ENCODE data around the gene METTL15.
A peak's percentile ranks its signal among the peaks of the same experiment; 100 is the strongest.
"Not testable (repeated sequence)": the region's sequence is repeated elsewhere in the genome, so short reads cannot be mapped to it uniquely, and the experiment has no call there.

Gene METTL15

GRCh38 chr11:28107750-28108618 is at the start of gene METTL15, which contains the start of gene KIF18A:
METTL15 (plus strand) TSS chr11:28108388; CDS start chr11:28113335, 4,947 bp downstream.
KIF18A (minus strand) TSS chr11:28108156; CDS start chr11:28097947, 10,209 bp downstream.
- peak within 1 kb of the TSS; percentile 98 to 99 for H3K4me3 Mint-ChIP-seq
- no peaks in the 10 kb centered on the region for H3K27me3 Mint-ChIP-seq
- DNase-seq (peak; percentile 95 to 99), ATAC-seq (peak; percentile 96)
- H3K4me1 Mint-ChIP-seq = peaks cover 39% of the 10 kb centered on the region
- peak within 1 kb of the TSS; percentile 100 for H3K27ac Mint-ChIP-seq
- H3K9me3 Mint-ChIP-seq = no peaks in the 10 kb centered on the region

DNA sequence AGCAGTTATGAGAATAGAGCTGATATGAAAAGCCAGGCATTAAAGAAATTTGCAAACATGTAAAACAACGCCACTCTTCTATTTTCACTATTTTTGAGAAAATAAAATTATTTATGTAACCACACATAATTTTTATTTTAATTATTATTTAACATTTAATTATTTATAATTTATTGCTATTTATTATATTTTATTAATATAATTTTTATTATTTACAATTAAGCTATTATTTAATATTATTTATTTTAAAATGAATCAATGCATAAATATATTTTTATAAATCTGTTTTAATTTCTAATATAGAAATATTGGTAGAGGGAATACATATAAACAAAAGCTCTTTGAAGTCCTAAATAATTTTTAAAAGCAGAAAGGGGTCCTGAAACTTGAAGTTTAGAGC is 36.9 kb upstream of the METTL15 start:
- ATAC-seq (no peak), DNase-seq (no peak)
- Mint-ChIP-seq H3K27ac (no peak overlapping the region), H3K27me3 (no peaks in the 10 kb centered on the region), H3K4me1 (no peaks in the 10 kb centered on the region), H3K4me3 (no peak overlapping the region), H3K9me3 (no peaks in the 10 kb centered on the region)

- H3K4me1 Mint-ChIP-seq = no peaks in the 10 kb centered on the region
- H3K4me3 Mint-ChIP-seq = no peak overlapping the region
- H3K27ac Mint-ChIP-seq = no peak overlapping the region
These were observed 35.9 kb upstream of the METTL15 start for GRCh38 chr11:28072321-28072720.

DNA sequence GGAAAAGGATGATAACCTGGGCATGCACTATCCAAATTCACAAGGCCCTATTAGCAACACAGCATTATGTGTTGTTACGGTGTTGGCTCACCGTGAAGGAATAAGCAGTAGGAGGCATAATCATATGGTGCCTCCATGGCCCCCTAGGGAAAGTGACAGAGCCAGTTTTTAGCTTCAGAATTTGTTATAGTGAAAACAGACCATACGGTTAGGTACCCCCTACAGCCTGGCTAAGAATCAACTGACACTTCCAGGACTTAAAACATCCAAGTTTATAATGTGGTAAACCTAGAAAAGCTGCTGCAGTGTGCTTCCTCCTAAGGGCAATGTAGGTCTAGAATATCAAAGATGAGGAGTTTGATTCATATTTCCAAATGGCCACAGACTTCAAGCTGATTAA is 30.7 kb upstream of the METTL15 start:
- Mint-ChIP-seq H3K27me3 (no peaks in the 10 kb centered on the region), H3K27ac (no peak overlapping the region), H3K4me3 (no peak overlapping the region), H3K4me1 (no peaks in the 10 kb centered on the region), H3K9me3 (no peaks in the 10 kb centered on the region)
- DNase-seq (no peak), ATAC-seq (no peak)

More at GRCh38 chr11:28072321-28072720, 35.9 kb upstream of the METTL15 start:
- no peaks in the 10 kb centered on the region for H3K27me3 Mint-ChIP-seq
- DNase-seq (no peak), ATAC-seq (no peak)
- H3K9me3 Mint-ChIP-seq = no peaks in the 10 kb centered on the region

DNA sequence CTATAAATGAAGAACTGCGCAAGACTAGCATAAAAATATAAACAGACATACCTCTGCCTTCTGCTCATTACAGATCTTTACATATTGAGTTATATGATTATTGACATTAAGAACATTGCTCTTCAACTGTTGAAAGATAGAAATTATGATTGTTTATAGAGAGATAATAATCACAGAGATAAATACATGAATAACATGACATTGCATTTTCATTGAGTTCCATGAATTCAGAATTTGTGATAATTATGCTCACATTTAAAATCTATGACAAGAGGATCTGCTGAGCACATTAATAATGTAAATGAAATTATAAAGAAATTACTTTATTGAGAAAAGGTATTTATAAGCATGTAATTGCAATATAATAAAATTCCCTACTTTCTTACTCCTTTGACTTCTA is 25.1 kb upstream of the METTL15 start:
- H3K4me3 Mint-ChIP-seq = no peak overlapping the region
- no peak overlapping the region for H3K27ac Mint-ChIP-seq
- ATAC-seq (no peak), DNase-seq (no peak)
- no peaks in the 10 kb centered on the region for H3K27me3 Mint-ChIP-seq
- no peaks in the 10 kb centered on the region for H3K4me1 Mint-ChIP-seq
- no peaks in the 10 kb centered on the region for H3K9me3 Mint-ChIP-seq

DNA sequence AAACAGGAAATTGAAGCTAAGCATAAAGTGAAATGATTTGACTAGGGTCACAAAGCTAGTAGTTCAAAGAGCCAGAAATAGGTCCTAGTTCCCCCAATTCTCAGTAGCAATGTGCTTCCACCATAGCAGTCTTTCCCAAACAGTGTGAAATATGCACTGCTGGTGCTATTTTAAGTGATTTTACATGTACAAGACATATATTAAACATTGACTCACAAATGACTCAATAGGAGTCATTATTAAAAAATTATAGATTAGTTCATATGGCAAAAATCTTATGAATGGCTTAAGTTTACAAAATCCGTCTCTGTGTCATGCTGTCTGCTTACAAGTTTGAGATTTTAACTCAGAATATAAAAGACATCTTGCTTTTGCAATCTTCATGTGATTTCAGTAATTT is 21.6 kb upstream of the METTL15 start:
- Mint-ChIP-seq H3K27me3 (no peaks in the 10 kb centered on the region), H3K9me3 (no peaks in the 10 kb centered on the region), H3K4me1 (no peaks in the 10 kb centered on the region), H3K27ac (no peak overlapping the region), H3K4me3 (no peak overlapping the region)
- no peak for DNase-seq
- ATAC-seq = no peak

GRCh38 chr11:28087192-28087591 is 21.0 kb upstream of the METTL15 start:
- H3K27me3 Mint-ChIP-seq, H3K27ac Mint-ChIP-seq, ATAC-seq, H3K4me3 Mint-ChIP-seq, DNase-seq, H3K4me1 Mint-ChIP-seq, H3K9me3 Mint-ChIP-seq: not testable (repeated sequence)

GRCh38 chr11:28087693-28088092 is 20.5 kb upstream of the METTL15 start:
- not testable (repeated sequence) for H3K27ac Mint-ChIP-seq, H3K4me3 Mint-ChIP-seq, H3K9me3 Mint-ChIP-seq, ATAC-seq, H3K27me3 Mint-ChIP-seq, H3K4me1 Mint-ChIP-seq, DNase-seq

DNA sequence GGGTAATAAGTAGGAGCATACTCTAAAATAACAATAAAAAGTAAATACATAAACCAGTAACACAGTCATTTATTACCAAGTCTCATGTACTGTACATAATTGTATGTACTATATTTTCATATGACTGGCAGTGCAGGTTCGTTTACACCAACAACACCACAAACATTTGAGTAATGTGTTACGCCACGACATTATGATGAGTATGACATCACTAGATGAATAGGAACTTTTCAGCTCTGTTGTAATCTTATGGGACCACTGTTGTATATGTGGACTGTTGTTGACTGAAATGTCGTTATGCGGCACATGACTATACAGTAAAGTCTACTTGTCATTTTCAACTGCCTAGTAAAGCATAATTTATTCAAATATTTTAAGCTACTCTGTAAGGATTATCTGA is 18.8 kb upstream of the METTL15 start:
- H3K27me3 Mint-ChIP-seq = no peaks in the 10 kb centered on the region
- no peaks in the 10 kb centered on the region for H3K4me1 Mint-ChIP-seq
- H3K27ac Mint-ChIP-seq = no peak overlapping the region
- DNase-seq = no peak
- no peak overlapping the region for H3K4me3 Mint-ChIP-seq
- H3K9me3 Mint-ChIP-seq = no peaks in the 10 kb centered on the region
- ATAC-seq = no peak

DNA sequence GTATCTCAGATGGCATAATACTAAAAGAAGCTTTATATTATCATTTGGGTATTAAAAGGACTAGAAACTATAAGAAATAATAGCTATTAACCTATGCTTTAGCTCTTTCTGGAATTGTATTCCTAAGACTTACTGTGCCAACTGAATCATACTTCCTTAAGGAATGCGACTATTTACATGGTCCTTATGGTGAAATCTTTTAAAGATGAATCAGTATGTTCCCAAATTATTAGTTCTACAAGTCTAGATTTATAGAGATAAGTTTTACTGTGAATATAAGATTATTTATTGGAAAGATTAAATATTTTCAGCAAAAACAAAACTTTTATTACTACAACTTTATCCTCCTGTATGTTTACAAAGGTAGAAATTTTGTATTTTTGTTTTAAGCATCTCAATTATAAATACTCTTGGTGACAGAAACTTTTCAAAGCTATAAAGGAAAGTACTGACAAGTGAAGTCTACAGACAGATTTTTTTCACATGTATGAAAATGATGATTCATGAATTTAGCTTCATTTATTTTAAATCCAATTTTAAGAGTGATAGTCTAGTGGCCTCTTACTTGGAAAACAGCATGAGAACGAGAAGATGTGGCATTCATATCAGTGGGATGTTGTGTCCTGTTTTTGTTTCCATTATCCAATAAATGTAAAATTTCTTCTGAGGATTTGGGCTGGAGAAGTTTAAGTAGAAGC is 18.0 kb upstream of the METTL15 start:
- no peaks in the 10 kb centered on the region for H3K27me3 Mint-ChIP-seq
- no peak for DNase-seq

DNA sequence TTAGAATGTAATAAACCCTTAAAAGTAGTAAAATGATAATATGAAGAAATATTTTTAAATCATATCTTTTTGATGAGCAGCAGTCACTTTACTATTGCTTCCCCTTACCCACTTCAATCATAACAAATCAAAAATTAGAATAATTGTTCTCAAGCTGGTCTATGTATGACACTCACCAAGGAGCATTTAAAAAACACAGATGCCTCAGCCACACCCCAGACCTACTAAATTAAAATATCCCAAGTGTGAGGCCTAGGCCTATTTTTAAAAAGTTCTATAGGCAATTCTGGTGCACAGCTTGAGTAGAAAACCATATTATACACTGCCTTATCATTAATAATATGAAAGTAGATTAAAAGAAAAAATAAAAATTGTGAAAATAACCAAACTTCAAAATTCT is 15.4 kb upstream of the METTL15 start:
- no peaks in the 10 kb centered on the region for H3K9me3 Mint-ChIP-seq
- DNase-seq (no peak), ATAC-seq (no peak)
- H3K4me1 Mint-ChIP-seq = no peaks in the 10 kb centered on the region
- no peak overlapping the region for H3K27ac Mint-ChIP-seq
- no peaks in the 10 kb centered on the region for H3K27me3 Mint-ChIP-seq
- H3K4me3 Mint-ChIP-seq = no peak overlapping the region

More for the DNA sequence above, 18.0 kb upstream of the METTL15 start:
- Mint-ChIP-seq H3K4me1 (no peaks in the 10 kb centered on the region), H3K9me3 (no peaks in the 10 kb centered on the region), H3K27ac (no peak overlapping the region), H3K4me3 (no peak overlapping the region)
- ATAC-seq = no peak

DNA sequence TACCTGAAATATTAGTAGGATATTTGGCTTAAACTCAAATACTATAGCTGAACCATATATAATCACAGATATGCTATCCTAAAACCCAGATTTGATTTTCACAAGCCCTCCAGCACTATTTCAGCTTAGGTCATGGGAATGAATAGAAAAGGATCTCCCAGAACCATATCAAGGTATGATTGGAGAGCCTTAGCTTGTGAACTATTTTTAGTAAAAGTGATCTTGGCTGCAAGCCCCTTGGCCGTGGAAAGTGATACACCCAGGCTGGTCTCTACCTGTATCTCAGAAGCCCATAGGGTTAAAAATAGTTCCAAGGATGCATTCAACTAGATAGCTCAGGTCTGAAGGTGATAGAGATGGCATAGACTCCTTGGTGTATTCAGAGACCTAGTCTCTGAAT is 9.9 kb upstream of the METTL15 start:
- Mint-ChIP-seq H3K27ac (no peak overlapping the region), H3K27me3 (no peaks in the 10 kb centered on the region), H3K9me3 (no peaks in the 10 kb centered on the region), H3K4me1 (no peaks in the 10 kb centered on the region), H3K4me3 (no peak overlapping the region)
- ATAC-seq = no peak
- DNase-seq = no peak

- Mint-ChIP-seq H3K9me3 (no peaks in the 10 kb centered on the region), H3K27ac (no peak overlapping the region), H3K27me3 (no peaks in the 10 kb centered on the region), H3K4me3 (no peak overlapping the region), H3K4me1 (peaks cover 6% of the 10 kb centered on the region)
- ATAC-seq (no peak), DNase-seq (no peak)
These were observed 8.5 kb upstream of the METTL15 start for GRCh38 chr11:28099715-28100114.

DNA sequence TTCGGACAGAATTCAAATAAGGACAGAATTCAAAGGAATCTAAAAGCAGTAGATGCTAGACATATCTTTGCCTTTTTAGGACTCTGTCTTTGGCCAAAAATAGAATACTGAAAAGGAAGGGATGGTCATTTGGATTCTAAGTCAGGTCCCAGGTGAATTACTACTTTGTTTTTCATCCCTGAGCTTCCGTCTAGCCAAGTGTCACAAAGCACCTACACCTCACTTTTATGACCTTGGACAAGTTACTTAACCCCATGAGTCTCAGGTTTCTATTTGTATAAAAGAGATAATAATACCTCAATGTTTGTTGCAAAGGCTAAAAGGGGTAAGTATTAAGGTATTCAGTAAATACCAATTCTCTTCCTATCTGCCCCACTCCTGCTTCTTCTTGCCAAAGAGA is 7.5 kb upstream of the METTL15 start:
- DNase-seq (no peak), ATAC-seq (no peak)
- H3K4me3 Mint-ChIP-seq = no peak overlapping the region
- no peak overlapping the region for H3K27ac Mint-ChIP-seq
- peaks cover 11% of the 10 kb centered on the region for H3K4me1 Mint-ChIP-seq
- no peaks in the 10 kb centered on the region for H3K9me3 Mint-ChIP-seq
- H3K27me3 Mint-ChIP-seq = no peaks in the 10 kb centered on the region

- not testable (repeated sequence) for H3K4me3 Mint-ChIP-seq, DNase-seq, H3K27me3 Mint-ChIP-seq, ATAC-seq, H3K9me3 Mint-ChIP-seq
- peak overlapping the region in 1 of 2 donors; percentile 34 for H3K27ac Mint-ChIP-seq
- peaks cover 18% of the 10 kb centered on the region for H3K4me1 Mint-ChIP-seq
These were observed 5.9 kb upstream of the METTL15 start for GRCh38 chr11:28102300-28102699.

GRCh38 chr11:28104425-28104824 is 3.8 kb upstream of the METTL15 start:
- Mint-ChIP-seq H3K9me3 (no peaks in the 10 kb centered on the region), H3K4me3 (no peak overlapping the region), H3K27me3 (no peaks in the 10 kb centered on the region), H3K4me1 (peaks cover 25% of the 10 kb centered on the region), H3K27ac (no peak overlapping the region)
- ATAC-seq (no peak), DNase-seq (no peak)

Measured in stimulated activated naive CD8-positive, alpha-beta T cell treated with anti-CD3 and anti-CD28 coated beads, Interleukin-15, amount 100 ng/mL, for 72 hours (primary cell).